ENCODE data around the gene SRPK2. TPM values are rescaled to one million over a fixed set of nuclear protein-coding genes. Genes with fewer than 3 reads are reported as not detected.
"Not testable (repeated sequence)": the region's sequence is repeated elsewhere in the genome, so short reads cannot be mapped to it uniquely, and the experiment has no call there.

Gene SRPK2
- total RNA-seq, 2 donors from 2014 or later, result 52.6 to 99.5 TPM

DNA sequence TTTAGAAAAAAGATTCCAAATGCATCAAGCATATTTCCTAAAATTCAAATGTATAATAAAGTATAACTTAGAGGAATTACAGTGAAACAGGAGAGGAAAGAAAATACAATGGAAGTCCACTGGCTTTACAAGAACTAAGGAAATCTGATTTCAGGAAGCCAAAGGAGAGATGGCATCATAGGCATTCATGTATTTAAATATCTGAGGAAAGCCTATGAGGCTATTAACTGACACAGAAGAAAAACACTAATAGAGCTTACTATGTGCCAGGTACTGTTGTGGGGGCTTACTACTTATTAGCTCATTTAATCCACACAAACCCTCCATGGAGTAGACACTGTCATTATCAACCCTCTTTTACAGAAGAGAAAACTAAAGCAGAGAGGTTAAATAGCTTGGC, 92.2 kb downstream of the SRPK2 start:
- intact Hi-C loops (cut with DNase I), result no loop called here

DNA sequence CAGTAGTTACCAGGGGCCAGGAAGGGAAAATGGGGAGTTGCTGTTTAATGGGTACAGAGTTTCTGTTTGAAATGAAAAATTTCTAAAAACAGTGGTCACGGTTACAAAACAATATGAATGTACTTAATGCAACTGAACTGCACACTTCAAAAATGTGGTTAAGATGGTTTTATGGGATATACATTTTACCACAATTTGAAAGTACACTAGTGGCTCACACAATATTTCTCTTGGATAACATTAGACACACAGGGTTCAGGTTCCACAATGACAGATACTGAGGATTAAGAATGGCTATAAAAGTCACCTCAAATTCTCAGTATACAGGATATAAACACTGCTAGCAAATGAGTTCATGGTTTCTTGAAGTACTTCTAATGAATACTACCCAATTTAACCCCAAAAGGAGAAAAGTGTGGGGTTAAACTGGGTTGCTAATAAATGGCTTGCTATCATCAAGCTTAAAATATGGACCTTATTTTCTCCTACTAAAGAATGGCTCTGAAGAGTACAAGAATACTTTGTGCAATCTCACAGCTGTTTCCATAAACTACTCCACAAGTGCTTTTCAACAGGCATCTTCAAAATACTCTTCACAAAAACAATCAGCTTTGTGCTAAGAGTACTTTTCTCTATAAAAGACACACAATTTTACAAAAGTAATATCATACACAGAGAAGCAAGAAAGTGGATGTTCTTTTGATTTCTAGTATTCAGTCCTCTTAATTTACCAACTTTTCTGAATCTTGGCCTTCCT, 92.9 kb downstream of the SRPK2 start:
- Histone ChIP-seq H3K27me3 (replicated peaks; ENCODE audit: insufficient read depth) (no peaks in the 10 kb centered on the region), H3K4me1 (replicated peaks) (no peaks in the 10 kb centered on the region), H3K27ac (no peak overlapping the region), H3K36me3 (no peaks in the 10 kb centered on the region), H3K9me3 (no peaks in the 10 kb centered on the region), H3K4me3 (no peak overlapping the region)
- WGBS, result 90% methylated on average over 1 of the region's 1 CpG
- no peak for DNase-seq (ENCODE audit: low spot score)
- intact Hi-C loops (cut with DNase I), result no loop called here
- TF ChIP-seq POLR2A (IDR thresholded peaks at IDR 0.05) (no peak), CTCF (IDR thresholded peaks at IDR 0.05) (no peak), POLR2AphosphoS5 (IDR thresholded peaks at IDR 0.05) (no peak)

More for the DNA sequence above, 92.2 kb downstream of the SRPK2 start:
- DNase-seq (ENCODE audit: low spot score), result no peak
- no peaks in the 10 kb centered on the region for H3K9me3 ChIP-seq
- H3K27me3 ChIP-seq (replicated peaks; ENCODE audit: insufficient read depth), result no peaks in the 10 kb centered on the region
- H3K4me1 ChIP-seq (replicated peaks), result no peaks in the 10 kb centered on the region
- H3K36me3 ChIP-seq, result no peaks in the 10 kb centered on the region
- H3K27ac ChIP-seq, result no peak overlapping the region
- TF ChIP-seq POLR2A (IDR thresholded peaks at IDR 0.05), result no peak
- TF ChIP-seq CTCF (IDR thresholded peaks at IDR 0.05), result no peak
- no peak for TF ChIP-seq POLR2AphosphoS5 (IDR thresholded peaks at IDR 0.05)
- H3K4me3 ChIP-seq, result no peak overlapping the region

DNA sequence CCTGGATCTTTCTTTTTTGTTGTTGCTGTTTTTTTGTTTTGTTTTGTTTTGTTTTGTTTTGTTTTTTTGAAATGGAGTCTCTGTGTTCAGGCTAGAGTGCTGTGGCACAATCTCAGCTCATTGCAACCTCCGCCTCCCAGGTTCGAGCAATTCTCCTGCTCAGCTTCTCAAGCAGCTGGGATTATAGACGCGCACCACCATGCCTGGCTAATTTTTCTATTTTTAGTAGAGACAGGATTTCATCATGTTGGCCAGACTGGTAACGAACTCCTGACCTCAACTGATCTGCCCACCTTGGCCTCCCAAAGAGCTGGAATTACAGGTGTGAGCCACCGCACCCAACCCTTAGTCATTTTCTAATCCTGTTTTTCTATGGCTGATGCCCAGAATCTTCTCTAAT, 94.2 kb downstream of the SRPK2 start:
- intact Hi-C loops (cut with DNase I); H3K9me3 ChIP-seq; DNase-seq (ENCODE audit: low spot score); H3K27ac ChIP-seq; H3K4me1 ChIP-seq (replicated peaks); H3K27me3 ChIP-seq (replicated peaks; ENCODE audit: insufficient read depth); H3K36me3 ChIP-seq; H3K4me3 ChIP-seq: not testable (repeated sequence)
- WGBS, result 96% methylated on average over 6 of the region's 6 CpGs

DNA sequence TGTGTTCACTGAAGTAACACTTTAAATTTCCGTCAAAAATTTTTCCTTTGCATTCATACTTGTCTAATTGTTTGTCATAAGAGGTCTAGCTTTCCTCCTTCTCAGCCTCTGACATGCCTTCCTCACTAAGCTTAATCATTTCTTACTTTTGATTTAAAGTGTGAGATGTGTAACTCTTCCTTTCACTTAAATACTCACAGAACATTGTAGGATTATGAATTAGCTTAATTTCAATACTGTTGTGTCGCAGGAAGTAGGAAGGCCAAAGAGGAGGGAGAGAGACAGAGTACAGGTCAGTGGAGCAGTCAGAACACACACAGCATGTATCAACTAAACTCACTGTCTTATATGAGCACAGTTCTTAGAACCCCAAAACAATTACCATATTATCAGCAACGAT, 99.0 kb downstream of the SRPK2 start:
- H3K27ac ChIP-seq, result no peak overlapping the region
- 84% methylated on average over 3 of the region's 3 CpGs for WGBS
- no peaks in the 10 kb centered on the region for H3K4me1 ChIP-seq (replicated peaks)
- H3K4me3 ChIP-seq, result no peak overlapping the region
- no peaks in the 10 kb centered on the region for H3K27me3 ChIP-seq (replicated peaks; ENCODE audit: insufficient read depth)
- TF ChIP-seq CTCF (IDR thresholded peaks at IDR 0.05) (no peak), POLR2A (IDR thresholded peaks at IDR 0.05) (no peak), POLR2AphosphoS5 (IDR thresholded peaks at IDR 0.05) (no peak)
- no peaks in the 10 kb centered on the region for H3K36me3 ChIP-seq
- no peak for DNase-seq (ENCODE audit: low spot score)
- no peaks in the 10 kb centered on the region for H3K9me3 ChIP-seq
- intact Hi-C loops (cut with DNase I), result no loop called here

- no peaks in the 10 kb centered on the region for H3K9me3 ChIP-seq
- 89% methylated on average over 3 of the region's 3 CpGs for WGBS
- no peaks in the 10 kb centered on the region for H3K4me1 ChIP-seq (replicated peaks)
- no peaks in the 10 kb centered on the region for H3K27me3 ChIP-seq (replicated peaks; ENCODE audit: insufficient read depth)
- intact Hi-C loops (cut with DNase I), result no loop called here
- no peak overlapping the region for H3K4me3 ChIP-seq
- no peak for DNase-seq (ENCODE audit: low spot score)
- no peak for TF ChIP-seq POLR2AphosphoS5 (IDR thresholded peaks at IDR 0.05)
- TF ChIP-seq POLR2A (IDR thresholded peaks at IDR 0.05), result no peak
- no peak for TF ChIP-seq CTCF (IDR thresholded peaks at IDR 0.05)
- no peak overlapping the region for H3K27ac ChIP-seq
- no peaks in the 10 kb centered on the region for H3K36me3 ChIP-seq
Observed at GRCh38 chr7:105286441-105286840, 102.3 kb downstream of the SRPK2 start.

All from prostate gland (tissue), 2 donors.